IMR-90 (cell line): ENCODE measurements around the gene PSMC5. TPM values are rescaled to one million over a fixed set of nuclear protein-coding genes. Genes with fewer than 3 reads are reported as not detected.

Experiments used
- ATAC-seq: fragments of 200-7000 bp; cut with Tn5 transposase; 2 replicates; pipeline ENCODE4 v1.9.1; 2020; ENCODE audit warnings: low read depth, mild to moderate bottlenecking, moderate library complexity
- BruUV-seq: library from RNA; stranded (reverse); fragments of 400-500 nt; replicated peaks from 2 replicates; lab custom pipeline; 2021; lab: Mats Ljungman, UMichigan
- CTCF ChIA-PET: fragments of 300-600 bp; formaldehyde crosslinking; extraction: SDS; loops from one replicate; lab custom pipeline; 2021; ENCODE audit warnings: antibody characterized with exemption; lab: Yijun Ruan, JAX
- POLR2A ChIA-PET: fragments of 300-600 bp; sonication (Branson Sonifier 250); formaldehyde crosslinking; loops from one replicate; lab custom pipeline; 2022; ENCODE audit warnings: antibody characterized with exemption; ENCODE audit not compliant: unreplicated experiment; lab: Charles Lee
- DNase-seq: peaks from one replicate; pipeline ENCODE4 v3.0.0; 2013
- H2AFZ ChIP-seq: replicated peaks from 2 replicates; pipeline ENCODE3; 2013; ENCODE audit warnings: low read length, mild to moderate bottlenecking; ENCODE audit not compliant: poor library complexity
- H2AK5ac ChIP-seq: 2 replicates; pipeline ENCODE4 v1.6.1; 2013; ENCODE audit warnings: low read depth, low read length, inconsistent platforms
- H2AK9ac ChIP-seq: replicated peaks from 2 replicates; pipeline ENCODE3; 2013; ENCODE audit warnings: mild to moderate bottlenecking, low read depth, low read length, moderate library complexity; ENCODE audit not compliant: poor library complexity
- H2BK120ac ChIP-seq: 2 replicates; pipeline ENCODE4 v1.6.1; 2013; ENCODE audit warnings: low read depth, low read length, inconsistent platforms
- H2BK15ac ChIP-seq: 3 replicates; pipeline ENCODE4 v1.6.1; 2013; ENCODE audit warnings: low read depth, low read length, inconsistent platforms
- H2BK20ac ChIP-seq: 2 replicates; pipeline ENCODE4 v1.6.1; 2013; ENCODE audit warnings: low read depth, mild to moderate bottlenecking, inconsistent platforms, low read length, moderate library complexity
- H2BK5ac ChIP-seq: 2 replicates; pipeline ENCODE4 v1.6.1; 2013; ENCODE audit warnings: mild to moderate bottlenecking, low read depth, low read length, inconsistent platforms; ENCODE audit not compliant: poor library complexity, severe bottlenecking
- H3K14ac ChIP-seq: replicated peaks from 2 replicates; pipeline ENCODE4 v1.6.1; 2013; ENCODE audit warnings: low read depth, low read length, inconsistent platforms
- H3K18ac ChIP-seq: 2 replicates; pipeline ENCODE4 v1.6.1; 2013; ENCODE audit warnings: low read depth, low read length, control low read depth
- H3K23ac ChIP-seq: 2 replicates; pipeline ENCODE4 v1.6.1; 2013; ENCODE audit warnings: low read depth, low read length, inconsistent platforms
- H3K27ac ChIP-seq: 2 replicates; pipeline ENCODE4 v1.5.1; 2013; ENCODE audit warnings: mild to moderate bottlenecking, control low read depth, low read length; ENCODE audit not compliant: insufficient read depth
- H3K27me3 ChIP-seq: 2 replicates; pipeline ENCODE4 v1.6.1; 2013; ENCODE audit warnings: low read length; ENCODE audit not compliant: control insufficient read depth, insufficient read depth
- H3K36me3 ChIP-seq: 2 replicates; pipeline ENCODE4 v1.6.1; 2013; ENCODE audit warnings: low read length, mixed read lengths; ENCODE audit not compliant: control insufficient read depth, insufficient read depth
- H3K4ac ChIP-seq: 2 replicates; pipeline ENCODE4 v1.6.1; 2013; ENCODE audit warnings: low read depth, low read length, inconsistent platforms
- H3K4me1 ChIP-seq: 2 replicates; pipeline ENCODE4 v1.6.1; 2013; ENCODE audit warnings: low read length, mixed read lengths; ENCODE audit not compliant: control insufficient read depth, insufficient read depth
- H3K4me2 ChIP-seq: 2 replicates; pipeline ENCODE4 v1.6.1; 2013; ENCODE audit warnings: low read depth, mild to moderate bottlenecking, control low read depth, low read length, moderate library complexity
- H3K4me3 ChIP-seq: 2 replicates; pipeline ENCODE4 v1.5.1; 2013; ENCODE audit warnings: low read depth, mild to moderate bottlenecking, control low read depth, low read length, moderate library complexity; ENCODE audit not compliant: insufficient read depth
- H3K56ac ChIP-seq: 2 replicates; pipeline ENCODE4 v1.6.1; 2013; ENCODE audit warnings: low read length, inconsistent platforms; ENCODE audit not compliant: insufficient read depth; ENCODE audit errors: extremely low read depth
- H3K79me1 ChIP-seq, 2 experiments: 2 replicates each; pipeline ENCODE4 v1.6.1; 2013; ENCODE audit warnings: low read length in 2 of 2, inconsistent platforms in 1 of 2, low read depth in 1 of 2
- H3K9ac ChIP-seq: 2 replicates; pipeline ENCODE4 v1.6.1; 2013; ENCODE audit warnings: low read depth, low read length, control low read depth
- H3K9me1 ChIP-seq: 2 replicates; pipeline ENCODE4 v1.6.1; 2013; ENCODE audit warnings: low read length, inconsistent platforms; ENCODE audit not compliant: insufficient read depth
- H3K9me3 ChIP-seq: 2 replicates; pipeline ENCODE4 v1.6.1; 2013; ENCODE audit warnings: low read length; ENCODE audit not compliant: control insufficient read depth, insufficient read depth
- H4K20me1 ChIP-seq: 2 replicates; pipeline ENCODE4 v1.6.1; 2013; ENCODE audit warnings: low read length, inconsistent platforms; ENCODE audit not compliant: insufficient read depth
- H4K5ac ChIP-seq: 2 replicates; pipeline ENCODE4 v1.6.1; 2013; ENCODE audit warnings: mild to moderate bottlenecking, low read depth, low read length, control low read depth
- H4K8ac ChIP-seq, 2 experiments: 2 replicates each; pipeline ENCODE4 v1.6.1; 2013; ENCODE audit warnings: low read depth in 2 of 2, low read length in 2 of 2, control low read depth in 1 of 2, inconsistent platforms in 1 of 2
- H4K91ac ChIP-seq: 2 replicates; pipeline ENCODE4 v1.6.1; 2013; ENCODE audit warnings: low read depth, low read length, inconsistent platforms; ENCODE audit not compliant: insufficient read depth
- BHLHE40 ChIP-seq: fragments of 150-350 bp; IDR thresholded peaks from 2 replicates; pipeline ENCODE4 v1.6.1; 2016; ENCODE audit warnings: mild to moderate bottlenecking, low read depth, low read length
- CEBPB ChIP-seq: IDR thresholded peaks from 2 replicates; pipeline ENCODE4 v1.6.1; 2012; ENCODE audit warnings: low read depth, low read length, improper control_type of control experiment
- CHD1 ChIP-seq: IDR thresholded peaks from 2 replicates; pipeline ENCODE4 v1.6.1; 2012; ENCODE audit warnings: low read depth, low read length, improper control_type of control experiment
- FOS ChIP-seq: fragments of 150-350 bp; IDR thresholded peaks from 2 replicates; pipeline ENCODE4 v1.6.1; 2016; ENCODE audit warnings: low read depth, low read length
- MAFK ChIP-seq: IDR thresholded peaks from 2 replicates; pipeline ENCODE4 v1.6.1; 2012; ENCODE audit warnings: low read depth, low read length, improper control_type of control experiment
- MAZ ChIP-seq: IDR thresholded peaks from 2 replicates; pipeline ENCODE4 v1.6.1; 2012; ENCODE audit warnings: low read depth, mild to moderate bottlenecking, low read length, improper control_type of control experiment, moderate library complexity, borderline replicate concordance
- MXI1 ChIP-seq: IDR thresholded peaks from 2 replicates; pipeline ENCODE4 v1.6.1; 2012; ENCODE audit warnings: low read depth, mild to moderate bottlenecking, low read length, moderate library complexity, borderline replicate concordance
- NFE2L2 ChIP-seq: fragments of 150-350 bp; IDR thresholded peaks from 2 replicates; pipeline ENCODE4 v1.6.1; 2016; ENCODE audit warnings: low read depth, mild to moderate bottlenecking, low read length
- POLR2A ChIP-seq: IDR thresholded peaks from 2 replicates; pipeline ENCODE4 v1.6.1; 2012; ENCODE audit warnings: mild to moderate bottlenecking, low read depth, low read length
- RAD21 ChIP-seq: IDR thresholded peaks from 2 replicates; pipeline ENCODE4 v1.6.1; 2012; ENCODE audit warnings: low read length, improper control_type of control experiment
- RCOR1 ChIP-seq: IDR thresholded peaks from 2 replicates; pipeline ENCODE4 v1.6.1; 2012; ENCODE audit warnings: mild to moderate bottlenecking, low read length, improper control_type of control experiment; ENCODE audit not compliant: insufficient replicate concordance
- RFX5 ChIP-seq: IDR thresholded peaks from 2 replicates; pipeline ENCODE4 v1.8.0; 2012; ENCODE audit warnings: low read depth, mild to moderate bottlenecking, low read length, moderate library complexity
- SMC3 ChIP-seq: fragments of 150-350 bp; IDR thresholded peaks from 2 replicates; pipeline ENCODE4 v1.6.1; 2016; ENCODE audit warnings: low read depth, mild to moderate bottlenecking, antibody characterized with exemption, low read length, moderate library complexity
- WGBS, 2 experiments: methylation state at CpG; one replicate each; pipeline versions ENCODE4 v1.1.5 to v1.1.7; 2013; ENCODE audit warnings: missing lambda C conversion rate in 2 of 2; ENCODE audit not compliant: insufficient read length in 1 of 2; ENCODE audit errors: extremely low coverage in 2 of 2; 5-methylcytosine and 5-hydroxymethylcytosine counted together
- dilution Hi-C: fragments of 300-500 bp; cut with HindIII; formaldehyde crosslinking; loops from one replicate; pipeline ENCODE4 v1.14.3; 2018; ENCODE audit warnings: low sequenced_read_pairs; ENCODE audit not compliant: unreplicated experiment
- in situ Hi-C: fragments of 300-500 bp; cut with MboI; formaldehyde crosslinking; loops from 3 replicates; pipeline ENCODE4 v1.14.3; 2019; ENCODE audit warnings: low sequenced_read_pairs, inconsistent platforms, mixed read lengths
- intact Hi-C: fragments of 100-400 bp; cut with micrococcal nuclease; formaldehyde crosslinking; loops from 2 replicates; pipeline ENCODE4 v1.10.0; 2022
- polyA plus RNA-seq, 3 experiments: library from polyadenylated mRNA; depleted of rRNA; stranded (reverse); fragments of >200 nt; gene quantifications; 2 replicates each; pipeline ENCODE4 v1.2.3, GENCODE V29; 2012; ENCODE audit warnings: low replicate concordance in 1 of 3
- total RNA-seq: library from RNA; depleted of rRNA; stranded (reverse); fragments of >200 nt; gene quantifications from 2 replicates; pipeline ENCODE4 v1.2.3, GENCODE V29; 2012
- TF ChIP-seq, protein P1 (sequence below): fragments of 150-350 bp; IDR thresholded peaks from 2 replicates; pipeline ENCODE4 v1.6.1; 2016; ENCODE audit warnings: low read depth, mild to moderate bottlenecking, low read length, moderate library complexity, borderline replicate concordance
- TF ChIP-seq, protein P2 (sequence below): fragments of 150-350 bp; IDR thresholded peaks from 2 replicates; pipeline ENCODE4 v1.6.1; 2017; ENCODE audit warnings: mild to moderate bottlenecking, antibody characterized with exemption, low read length, low read depth
- TF ChIP-seq, protein P3 (sequence below): conservative IDR thresholded peaks from 2 replicates; pipeline ENCODE4 v1.5.1; 2012; ENCODE audit warnings: mild to moderate bottlenecking, low read depth, low read length, improper control_type of control experiment

The PSMC5 gene
- total and polyA plus RNA-seq, 2 of the 4 experiments (the other 2 are of a cell fraction): 105 to 165 TPM

DNA sequence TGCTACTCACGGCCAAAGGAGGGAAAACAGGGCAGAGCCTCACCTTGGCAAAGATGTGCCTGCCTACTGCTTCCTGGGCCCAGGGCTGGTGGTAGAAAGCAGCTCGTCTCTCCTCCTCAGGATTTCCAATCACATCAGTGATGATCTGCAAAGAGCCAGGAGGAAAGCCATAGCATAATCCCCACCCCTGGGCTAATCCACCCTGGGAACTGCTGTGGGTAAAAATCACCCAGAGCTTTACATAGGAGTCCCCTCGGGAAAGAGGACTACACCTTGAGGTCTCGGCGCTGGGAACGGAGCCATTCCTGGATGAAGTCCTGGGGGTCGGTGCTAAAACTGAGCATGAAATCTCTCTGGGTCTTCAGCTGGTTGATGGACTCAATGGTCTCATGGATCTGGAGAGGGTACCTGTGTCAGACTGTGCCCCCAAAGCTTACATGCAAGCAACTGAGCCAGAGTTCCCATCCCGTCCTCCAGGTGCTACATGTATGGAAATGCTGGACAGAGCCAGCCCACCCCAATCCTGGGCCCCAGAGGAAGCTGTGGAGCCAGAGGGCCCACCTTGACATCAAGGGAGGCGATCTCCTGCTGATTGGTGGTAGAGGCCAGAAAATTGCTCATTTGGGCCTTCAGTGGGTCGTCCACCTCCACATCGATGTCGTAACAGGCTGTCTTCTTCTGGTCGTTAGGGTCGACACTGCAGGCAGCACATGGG lies 6.0 kb downstream of the PSMC5 start:
- H3K18ac ChIP-seq: no peak overlapping the region
- BruUV-seq: no TSS peak
- WGBS, 2 experiments: 100% methylated on average over 1 of the region's 14 CpGs; no CpG with 5 or more reads in 1 of the 2 experiments
- dilution Hi-C loops (no loop called here), intact Hi-C loops (no loop called here), in situ Hi-C loops (no loop called here)
- DNase-seq (no peak), ATAC-seq (no peak)
- H2AK9ac ChIP-seq: no peak overlapping the region
- ChIA-PET POLR2A (no interaction called here), CTCF (no interaction called here)
- H3K4me1 ChIP-seq: peaks cover 2% of the 10 kb centered on the region
- H3K14ac ChIP-seq: no peak overlapping the region
- H2AFZ ChIP-seq: no peak overlapping the region
- no peak overlapping the region for H2BK120ac ChIP-seq
- TF ChIP-seq BHLHE40: no peak
- TF ChIP-seq, protein P1, sequence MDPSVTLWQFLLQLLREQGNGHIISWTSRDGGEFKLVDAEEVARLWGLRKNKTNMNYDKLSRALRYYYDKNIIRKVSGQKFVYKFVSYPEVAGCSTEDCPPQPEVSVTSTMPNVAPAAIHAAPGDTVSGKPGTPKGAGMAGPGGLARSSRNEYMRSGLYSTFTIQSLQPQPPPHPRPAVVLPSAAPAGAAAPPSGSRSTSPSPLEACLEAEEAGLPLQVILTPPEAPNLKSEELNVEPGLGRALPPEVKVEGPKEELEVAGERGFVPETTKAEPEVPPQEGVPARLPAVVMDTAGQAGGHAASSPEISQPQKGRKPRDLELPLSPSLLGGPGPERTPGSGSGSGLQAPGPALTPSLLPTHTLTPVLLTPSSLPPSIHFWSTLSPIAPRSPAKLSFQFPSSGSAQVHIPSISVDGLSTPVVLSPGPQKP: no peak
- TF ChIP-seq RCOR1: no peak
- TF ChIP-seq, protein P2, sequence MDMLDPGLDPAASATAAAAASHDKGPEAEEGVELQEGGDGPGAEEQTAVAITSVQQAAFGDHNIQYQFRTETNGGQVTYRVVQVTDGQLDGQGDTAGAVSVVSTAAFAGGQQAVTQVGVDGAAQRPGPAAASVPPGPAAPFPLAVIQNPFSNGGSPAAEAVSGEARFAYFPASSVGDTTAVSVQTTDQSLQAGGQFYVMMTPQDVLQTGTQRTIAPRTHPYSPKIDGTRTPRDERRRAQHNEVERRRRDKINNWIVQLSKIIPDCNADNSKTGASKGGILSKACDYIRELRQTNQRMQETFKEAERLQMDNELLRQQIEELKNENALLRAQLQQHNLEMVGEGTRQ: no peak
- TF ChIP-seq CEBPB: no peak
- TF ChIP-seq NFE2L2: no peak
- no peak for TF ChIP-seq RAD21
- TF ChIP-seq MXI1: no peak
- TF ChIP-seq CHD1: no peak
- TF ChIP-seq, protein P3, sequence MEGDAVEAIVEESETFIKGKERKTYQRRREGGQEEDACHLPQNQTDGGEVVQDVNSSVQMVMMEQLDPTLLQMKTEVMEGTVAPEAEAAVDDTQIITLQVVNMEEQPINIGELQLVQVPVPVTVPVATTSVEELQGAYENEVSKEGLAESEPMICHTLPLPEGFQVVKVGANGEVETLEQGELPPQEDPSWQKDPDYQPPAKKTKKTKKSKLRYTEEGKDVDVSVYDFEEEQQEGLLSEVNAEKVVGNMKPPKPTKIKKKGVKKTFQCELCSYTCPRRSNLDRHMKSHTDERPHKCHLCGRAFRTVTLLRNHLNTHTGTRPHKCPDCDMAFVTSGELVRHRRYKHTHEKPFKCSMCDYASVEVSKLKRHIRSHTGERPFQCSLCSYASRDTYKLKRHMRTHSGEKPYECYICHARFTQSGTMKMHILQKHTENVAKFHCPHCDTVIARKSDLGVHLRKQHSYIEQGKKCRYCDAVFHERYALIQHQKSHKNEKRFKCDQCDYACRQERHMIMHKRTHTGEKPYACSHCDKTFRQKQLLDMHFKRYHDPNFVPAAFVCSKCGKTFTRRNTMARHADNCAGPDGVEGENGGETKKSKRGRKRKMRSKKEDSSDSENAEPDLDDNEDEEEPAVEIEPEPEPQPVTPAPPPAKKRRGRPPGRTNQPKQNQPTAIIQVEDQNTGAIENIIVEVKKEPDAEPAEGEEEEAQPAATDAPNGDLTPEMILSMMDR: no peak
- no peak for TF ChIP-seq POLR2A
- TF ChIP-seq SMC3: no peak
- TF ChIP-seq MAZ: no peak
- TF ChIP-seq MAFK: no peak
- no peak for TF ChIP-seq RFX5
- TF ChIP-seq FOS: no peak
- H3K9me3 ChIP-seq: no peaks in the 10 kb centered on the region
- H2BK20ac ChIP-seq: no peak overlapping the region
- no peak overlapping the region for H3K4ac ChIP-seq
- no peak overlapping the region for H4K91ac ChIP-seq
- H2BK15ac ChIP-seq: no peak overlapping the region
- no peak overlapping the region for H2BK5ac ChIP-seq
- H3K4me2 ChIP-seq: no peak overlapping the region
- no peaks in the 10 kb centered on the region for H3K27me3 ChIP-seq
- no peaks in the 10 kb centered on the region for H3K9me1 ChIP-seq
- H2AK5ac ChIP-seq: no peak overlapping the region
- H4K8ac ChIP-seq: no peak overlapping the region
- no peak overlapping the region for H3K56ac ChIP-seq
- H3K23ac ChIP-seq: no peak overlapping the region
- H3K9ac ChIP-seq: no peak overlapping the region
- H4K5ac ChIP-seq: no peak overlapping the region
- peaks cover 48% of the 10 kb centered on the region for H4K20me1 ChIP-seq
- H3K36me3 ChIP-seq: peaks cover 71% of the 10 kb centered on the region
- H3K79me1 ChIP-seq: peaks cover 24 to 79% of the 10 kb centered on the region in 2 experiments
- no peak overlapping the region for H3K27ac ChIP-seq
- no peak overlapping the region for H3K4me3 ChIP-seq
